Fibroblast of skin of back (primary cell): ENCODE measurements around the gene CHRND.
A peak's percentile ranks its signal among the peaks of the same experiment; 100 is the strongest.
"Not testable (repeated sequence)": the region's sequence is repeated elsewhere in the genome, so short reads cannot be mapped to it uniquely, and the experiment has no call there.

Source experiments
- DNase-seq: peaks from one replicate; pipeline ENCODE4 v3.0.0-alpha.2; 2013

CHRND gene

DNA sequence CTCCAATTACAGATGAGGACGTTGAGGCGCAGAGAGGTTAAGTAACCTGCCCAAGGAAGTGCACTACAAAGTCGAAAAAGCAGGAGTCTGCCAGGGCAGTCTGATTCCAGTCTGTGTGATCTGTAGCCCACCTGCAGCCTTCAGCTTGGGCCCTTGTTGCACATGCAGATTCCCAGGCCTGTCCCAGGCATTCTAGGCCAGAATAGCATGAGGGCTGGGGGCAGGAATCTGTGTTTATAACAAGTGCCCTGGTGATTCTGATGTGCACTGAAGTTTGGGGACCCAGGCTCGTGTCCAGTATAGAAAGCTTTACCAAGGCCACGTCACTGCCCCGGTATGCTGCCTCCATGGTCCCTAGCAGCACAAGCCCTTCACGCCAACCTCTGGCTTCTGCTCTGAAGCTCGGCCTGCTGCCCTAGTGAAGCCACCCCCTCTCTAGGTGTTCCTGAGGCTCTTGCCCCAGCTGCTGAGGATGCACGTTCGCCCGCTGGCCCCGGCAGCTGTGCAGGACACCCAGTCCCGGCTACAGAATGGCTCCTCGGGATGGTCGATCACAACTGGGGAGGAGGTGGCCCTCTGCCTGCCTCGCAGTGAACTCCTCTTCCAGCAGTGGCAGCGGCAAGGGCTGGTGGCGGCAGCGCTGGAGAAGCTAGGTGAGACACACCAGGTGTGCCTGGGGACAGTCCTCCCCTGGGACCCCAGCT, 18.1 kb downstream of the CHRND start:
- no peak for DNase-seq

DNA sequence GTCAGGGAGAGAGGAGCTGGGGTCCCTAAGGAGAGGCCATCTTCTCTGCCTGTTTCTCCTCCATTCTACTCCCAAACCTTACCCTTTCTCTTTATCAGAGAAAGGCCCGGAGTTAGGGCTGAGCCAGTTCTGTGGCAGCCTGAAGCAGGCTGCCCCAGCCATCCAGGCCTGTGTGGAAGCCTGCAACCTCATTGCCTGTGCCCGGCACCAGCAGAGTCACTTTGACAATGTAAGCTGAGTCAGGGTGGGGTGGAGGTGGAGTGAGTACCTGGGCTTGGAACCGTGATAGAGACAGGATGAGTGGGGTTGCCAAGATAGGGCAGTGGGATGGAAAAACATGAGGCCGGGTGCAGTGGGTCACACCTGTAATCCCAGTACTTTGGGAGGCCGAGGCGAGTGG, 18.7 kb downstream of the CHRND start:
- no peak for DNase-seq

- no peak for DNase-seq
These were observed 19.8 kb downstream of the CHRND start for GRCh38 chr2:232545511-232546375.

- DNase-seq = no peak
These were observed 22.0 kb downstream of the CHRND start for GRCh38 chr2:232547991-232548390.

DNA sequence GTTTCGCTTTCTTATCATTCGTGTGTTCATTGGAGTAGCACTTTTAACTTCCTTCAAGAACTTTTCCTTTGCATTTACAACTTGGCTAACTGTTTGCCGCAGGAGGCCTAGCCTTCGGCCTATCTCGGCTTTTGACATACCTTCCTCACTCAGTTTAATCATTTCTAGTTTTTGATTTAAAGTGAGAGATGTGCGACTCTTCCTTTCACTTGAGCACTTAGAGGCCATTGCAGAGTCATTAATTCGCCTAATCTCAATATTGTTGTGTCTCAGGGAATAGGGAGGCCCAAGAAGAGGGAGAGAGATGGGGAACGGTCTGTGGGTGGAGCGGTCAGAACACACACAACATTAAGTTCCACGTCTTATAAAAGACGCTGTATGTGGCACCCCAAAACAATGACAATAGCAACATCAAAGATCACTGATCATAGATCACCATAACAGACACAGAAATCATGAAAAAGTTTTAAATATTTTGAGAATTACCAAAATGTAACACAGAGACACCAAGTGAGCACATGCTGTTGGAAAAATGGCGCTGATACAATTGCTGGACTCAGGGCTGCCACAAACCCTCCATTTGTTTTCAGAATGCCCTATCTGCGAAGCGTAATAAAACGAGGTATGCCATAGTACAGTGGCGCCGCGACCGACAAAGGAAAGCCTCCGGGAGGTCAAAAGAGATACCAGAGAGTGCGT, 23.8 kb downstream of the CHRND start:
- DNase-seq = no peak

- DNase-seq = peak; percentile 94
These were observed 24.6 kb downstream of the CHRND start, which contains the start of the genes EIF4E2 and TIGD1 for GRCh38 chr2:232550354-232551249. EIF4E2 (plus strand) TSS chr2:232550689; CDS start chr2:232550725, 36 bp downstream. TIGD1 (minus strand) TSS chr2:232550557; CDS start chr2:232549882, 675 bp downstream.

DNA sequence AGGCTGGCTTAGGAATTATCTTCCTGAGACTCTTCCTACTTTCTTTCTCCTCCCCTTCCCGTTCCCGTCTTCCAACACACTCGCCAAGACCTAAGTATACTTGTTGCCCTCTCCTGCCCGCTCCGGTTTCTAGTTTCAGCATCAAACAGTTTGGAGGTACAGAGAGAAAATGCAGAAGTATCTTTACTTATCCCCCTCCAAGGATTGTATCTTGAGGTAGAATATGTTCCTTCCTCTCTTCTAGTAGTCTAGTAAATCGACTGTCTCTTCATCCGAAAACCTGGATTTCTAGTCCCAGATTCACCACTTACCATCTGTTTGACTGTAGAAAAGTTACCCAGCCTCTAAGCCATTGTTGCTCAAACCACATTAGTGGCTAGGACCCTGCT, 25.3 kb downstream of the CHRND start:
- DNase-seq = no peak

GRCh38 chr2:232551776-232552175, 25.8 kb downstream of the CHRND start:
- no peak for DNase-seq

- no peak for DNase-seq
These were observed 30.5 kb downstream of the CHRND start for GRCh38 chr2:232556426-232556825.

DNA sequence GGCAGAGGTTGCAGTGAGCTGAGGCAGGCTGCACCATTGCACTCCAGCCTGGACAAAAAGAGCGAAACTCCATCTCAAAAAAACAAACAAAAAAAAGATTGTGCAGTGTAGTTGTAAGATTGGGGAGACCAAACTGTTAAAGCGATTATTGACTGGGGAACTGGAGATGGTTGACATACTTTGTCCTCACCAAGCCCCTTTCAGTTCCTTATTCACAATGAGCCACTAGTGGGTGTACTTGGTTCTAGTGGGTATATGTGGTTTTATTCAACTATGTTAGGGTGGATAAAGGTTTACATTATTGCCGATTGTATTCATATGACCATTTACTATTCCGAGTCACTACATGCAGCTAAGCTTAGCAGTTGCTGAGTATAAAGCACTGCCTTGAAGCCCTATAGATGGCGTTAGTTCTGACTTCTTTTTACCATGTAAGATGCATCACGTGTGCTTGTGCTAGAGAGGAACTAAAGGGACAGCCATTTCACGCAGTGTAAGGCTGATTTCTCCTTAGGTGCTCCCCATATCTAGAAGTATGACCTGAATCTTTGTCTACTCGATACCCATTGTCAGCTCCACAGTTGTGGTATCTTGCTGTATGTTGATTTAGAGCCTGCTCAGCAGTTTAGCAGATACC, 36.7 kb downstream of the CHRND start:
- DNase-seq = no peak

DNA sequence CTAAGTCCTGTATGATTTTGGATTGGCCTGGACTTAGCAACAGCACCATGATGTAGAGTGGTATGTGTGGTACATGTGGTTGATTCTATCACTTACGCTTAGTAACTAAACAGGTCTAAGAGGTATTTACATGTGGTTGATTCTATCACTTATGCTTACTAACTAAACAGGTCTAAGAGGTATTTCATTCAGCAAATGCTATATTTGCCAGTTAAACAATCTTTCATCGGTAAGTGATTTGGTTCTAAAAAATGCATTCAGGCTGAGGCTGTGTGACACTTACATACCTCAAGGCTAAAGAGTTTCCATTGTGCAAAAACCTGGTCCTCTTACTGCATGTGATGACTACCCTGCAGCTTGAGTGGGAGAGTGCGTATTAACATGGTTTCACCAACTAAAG, 37.6 kb downstream of the CHRND start:
- DNase-seq = no peak

GRCh38 chr2:232567721-232568120, 41.8 kb downstream of the CHRND start:
- DNase-seq = no peak

- DNase-seq = peak; percentile 75
These were observed 42.2 kb downstream of the CHRND start for GRCh38 chr2:232568161-232568560.

GRCh38 chr2:232569541-232569940, 43.6 kb downstream of the CHRND start:
- no peak for DNase-seq

GRCh38 chr2:232570481-232570880, 44.5 kb downstream of the CHRND start:
- not testable (repeated sequence) for DNase-seq

DNA sequence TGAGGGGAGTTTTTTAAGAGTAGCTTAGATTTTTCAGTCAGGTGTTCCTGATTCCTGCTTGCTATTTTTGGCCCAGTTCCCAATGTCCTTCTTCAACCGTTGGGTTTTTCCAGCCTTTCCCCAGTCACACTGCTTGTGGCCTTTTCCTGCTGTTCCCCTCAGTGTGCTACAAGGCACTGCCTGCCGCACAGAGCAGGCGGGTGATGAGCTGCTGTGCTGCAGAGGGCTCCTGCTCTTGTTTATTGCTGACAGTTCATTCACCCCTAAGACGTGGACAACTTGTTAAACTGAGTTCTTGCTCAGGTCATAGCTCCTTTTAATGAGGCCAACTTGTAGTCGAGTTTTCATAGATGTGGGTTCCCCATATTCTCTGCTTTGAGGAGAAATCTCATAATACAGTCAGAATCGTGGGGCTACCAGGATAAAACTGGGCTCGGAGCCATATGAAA, 45.1 kb downstream of the CHRND start:
- DNase-seq = no peak

GRCh38 chr2:232573042-232573441, 47.1 kb downstream of the CHRND start:
- DNase-seq = no peak

DNA sequence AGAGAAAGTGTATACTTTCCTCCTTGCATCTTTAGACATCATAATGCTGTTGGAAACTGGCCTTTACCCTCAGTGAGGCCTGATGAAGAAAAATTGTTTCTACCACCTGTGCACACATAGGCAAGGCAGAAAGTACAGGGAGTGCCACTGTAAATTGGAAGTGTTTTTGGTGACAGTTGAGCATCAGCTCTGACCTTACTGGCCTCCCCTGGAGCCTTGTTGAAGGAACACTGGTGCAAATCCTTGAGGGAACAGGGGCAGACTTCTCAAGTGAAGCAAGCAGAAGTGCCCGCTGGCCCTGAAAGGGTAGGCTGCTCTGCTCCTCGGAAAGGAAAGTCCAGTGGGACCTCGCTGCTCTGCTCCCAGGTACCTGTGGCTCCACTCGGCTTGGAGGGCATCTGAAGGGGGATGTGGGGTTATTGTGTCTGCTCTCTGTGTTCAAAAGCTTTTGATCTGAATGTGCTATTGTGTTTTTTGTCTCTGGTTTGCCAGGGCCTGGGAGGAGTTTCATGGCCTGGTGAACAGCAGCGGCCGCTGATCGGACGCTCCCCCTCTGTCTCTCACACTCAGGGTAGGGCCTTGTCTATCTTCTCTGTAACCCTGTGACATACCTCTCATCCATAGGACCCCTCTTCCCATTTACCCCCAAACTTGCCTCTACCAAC, 47.9 kb downstream of the CHRND start:
- no peak for DNase-seq

DNA sequence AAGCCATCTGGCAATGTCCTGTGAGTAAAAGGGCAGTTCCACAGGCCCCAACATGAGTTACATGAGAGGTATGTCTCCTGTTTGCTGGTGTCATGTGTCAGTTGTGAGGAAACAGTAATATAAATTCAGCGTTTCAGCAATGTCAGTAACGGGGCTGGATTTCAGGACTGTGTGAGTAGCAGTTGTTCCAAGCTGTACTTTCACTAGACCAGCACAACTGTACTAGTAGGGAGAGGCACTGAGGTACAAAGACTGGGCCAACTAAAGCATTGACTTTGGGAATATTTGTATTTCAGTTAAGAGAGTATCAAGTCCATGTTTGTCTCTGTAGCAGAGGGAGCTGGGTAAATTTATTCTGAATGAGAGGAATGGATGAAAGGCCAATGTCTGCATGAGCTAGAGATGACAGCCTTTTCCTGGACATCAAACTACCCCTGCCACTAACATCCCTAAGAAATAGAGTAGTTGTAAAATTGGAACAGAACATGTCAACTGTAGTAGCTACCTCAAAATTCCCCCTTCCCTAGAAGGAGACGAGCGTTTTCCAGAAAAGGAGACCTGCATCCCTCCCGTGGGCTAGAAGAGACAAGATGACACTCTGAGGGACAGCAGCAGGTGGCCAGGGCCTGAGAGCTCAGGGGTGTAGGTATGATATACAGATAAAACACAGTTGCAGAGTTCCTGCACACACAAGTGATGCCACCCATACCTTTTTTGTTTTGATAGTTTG, 48.9 kb downstream of the CHRND start:
- DNase-seq = no peak

GRCh38 chr2:232575404-232575746, 49.4 kb downstream of the CHRND start:
- DNase-seq = no peak
